PC-9 (cell line): ENCODE data around the gene NDUFS1.

Experiments used
- CTCF ChIP-seq: fragments of 200-600 bp; sonication (generic); conservative IDR thresholded peaks from 2 replicates; pipeline ENCODE4 v1.6.1; 2017; ENCODE audit warnings: mixed run types, antibody characterized with exemption, mild to moderate bottlenecking, moderate library complexity
- EZH2 ChIP-seq: fragments of 200-600 bp; sonication (generic); IDR thresholded peaks from 2 replicates; pipeline ENCODE4 v1.8.0; 2017; ENCODE audit warnings: antibody characterized with exemption, low read depth

GRCh38 chr2:206143451-206143850 lies 15.8 kb downstream of the NDUFS1 start:
- TF ChIP-seq CTCF (no peak), EZH2 (no peak)
